Trophoblast cell (in vitro differentiated cells and primary cell): Measurements from ENCODE around the gene ITFG1. TPM values are rescaled to one million over a fixed set of nuclear protein-coding genes. Genes with fewer than 3 reads are reported as not detected.

Experiments used
- DNase-seq, 2 donors: peaks; one replicate each; pipeline ENCODE4 v3.0.0-alpha.2; 2016
- H2AFZ ChIP-seq: 2 replicates; pipeline ENCODE4 v1.6.1; 2013; ENCODE audit warnings: low read length, moderate library complexity, mild to moderate bottlenecking; ENCODE audit not compliant: insufficient read depth, poor library complexity
- H2AK5ac ChIP-seq: 2 replicates; pipeline ENCODE4 v1.6.1; 2013; ENCODE audit warnings: mild to moderate bottlenecking, low read length
- H2BK120ac ChIP-seq: 2 replicates; pipeline ENCODE4 v1.6.1; 2013; ENCODE audit warnings: low read length, mild to moderate bottlenecking, moderate library complexity; ENCODE audit not compliant: insufficient read depth, poor library complexity
- H2BK12ac ChIP-seq: 2 replicates; pipeline ENCODE4 v1.6.1; 2013; ENCODE audit warnings: mild to moderate bottlenecking, low read length, moderate library complexity
- H2BK5ac ChIP-seq: 2 replicates; pipeline ENCODE4 v1.6.1; 2013; ENCODE audit warnings: low read length, low read depth, moderate library complexity, mild to moderate bottlenecking; ENCODE audit not compliant: poor library complexity
- H3K14ac ChIP-seq: 2 replicates; pipeline ENCODE4 v1.6.1; 2013; ENCODE audit warnings: mild to moderate bottlenecking, low read length
- H3K18ac ChIP-seq: 2 replicates; pipeline ENCODE4 v1.6.1; 2013; ENCODE audit warnings: mild to moderate bottlenecking, low read length
- H3K23ac ChIP-seq: 2 replicates; pipeline ENCODE4 v1.6.1; 2013; ENCODE audit warnings: low read length
- H3K27ac ChIP-seq: 2 replicates; pipeline ENCODE4 v1.5.1; 2013; ENCODE audit warnings: low read depth, mild to moderate bottlenecking, inconsistent platforms, low read length, moderate library complexity
- H3K27me3 ChIP-seq: 2 replicates; pipeline ENCODE4 v1.6.1; 2013; ENCODE audit warnings: inconsistent platforms, mild to moderate bottlenecking, low read length, moderate library complexity; ENCODE audit not compliant: insufficient read depth
- H3K36me3 ChIP-seq, 2 experiments: 1 replicate in 1 of 2; 2 replicates in 1 of 2; pipeline ENCODE4 v1.6.1; 2013; ENCODE audit warnings: low read length in 2 of 2, mild to moderate bottlenecking in 2 of 2, moderate library complexity in 1 of 2; ENCODE audit not compliant: insufficient read depth in 2 of 2, control insufficient read depth in 1 of 2
- H3K4ac ChIP-seq: 2 replicates; pipeline ENCODE4 v1.6.1; 2013; ENCODE audit warnings: low read depth, mild to moderate bottlenecking, low read length, moderate library complexity
- H3K4me1 ChIP-seq, 2 experiments: 1 replicate in 1 of 2; 2 replicates in 1 of 2; pipeline ENCODE4 v1.6.1; 2013; ENCODE audit warnings: low read length in 2 of 2, mild to moderate bottlenecking in 2 of 2, moderate library complexity in 1 of 2; ENCODE audit not compliant: insufficient read depth in 2 of 2, control insufficient read depth in 1 of 2
- H3K4me2 ChIP-seq: 2 replicates; pipeline ENCODE4 v1.6.1; 2013; ENCODE audit warnings: inconsistent platforms, mild to moderate bottlenecking, low read length, moderate library complexity
- H3K4me3 ChIP-seq: 2 replicates; pipeline ENCODE4 v1.5.1; 2013; ENCODE audit warnings: mild to moderate bottlenecking, low read depth, low read length, inconsistent platforms
- H3K79me1 ChIP-seq: one replicate; pipeline ENCODE4 v1.6.1; 2013; ENCODE audit warnings: low read length
- H3K79me2 ChIP-seq: 2 replicates; pipeline ENCODE4 v1.6.1; 2013; ENCODE audit warnings: low read length, mild to moderate bottlenecking; ENCODE audit not compliant: control insufficient read depth, insufficient read depth, poor library complexity
- H3K9ac ChIP-seq: 2 replicates; pipeline ENCODE4 v1.6.1; 2013; ENCODE audit warnings: mild to moderate bottlenecking, low read length
- H3K9me3 ChIP-seq: 2 replicates; pipeline ENCODE4 v1.6.1; 2013; ENCODE audit warnings: low read depth, mild to moderate bottlenecking, control low read depth, inconsistent platforms, low read length; ENCODE audit not compliant: insufficient read depth
- H4K12ac ChIP-seq: 2 replicates; pipeline ENCODE4 v1.6.1; 2013; ENCODE audit warnings: low read depth, mild to moderate bottlenecking, low read length, moderate library complexity
- H4K8ac ChIP-seq: 2 replicates; pipeline ENCODE4 v1.6.1; 2013; ENCODE audit warnings: low read depth, mild to moderate bottlenecking, low read length, moderate library complexity
- H4K91ac ChIP-seq: one replicate; pipeline ENCODE4 v1.6.1; 2013; ENCODE audit warnings: low read depth, mild to moderate bottlenecking, low read length, moderate library complexity
- WGBS: extraction: QIAGEN DNeasy Blood & Tissue Kit; methylation state at CpG from one replicate; pipeline ENCODE4 v1.1.7; 2013; ENCODE audit warnings: missing lambda C conversion rate; ENCODE audit not compliant: insufficient read length, insufficient coverage; ENCODE audit errors: extremely low coverage; 5-methylcytosine and 5-hydroxymethylcytosine counted together
- polyA plus RNA-seq: library from polyadenylated mRNA; stranded (reverse); fragments of 200-250 nt; gene quantifications from 2 replicates; pipeline ENCODE4 v1.2.3, GENCODE V29; 2013

The ITFG1 gene
- 66.9 and 68.4 TPM in 2 replicates for polyA plus RNA-seq

GRCh38 chr16:47460711-47461597, at the start of gene ITFG1, which contains the start of gene PHKB:
ITFG1 (minus strand) TSS chr16:47461063; CDS start chr16:47461045, 18 bp downstream.
PHKB (plus strand) TSS chr16:47461331; CDS start chr16:47461351, 20 bp downstream.
- peaks cover 12% of the 10 kb centered on the region for H3K79me2 ChIP-seq
- peak within 1 kb of the TSS; percentile 8 for H2BK12ac ChIP-seq
- H3K4ac ChIP-seq = peak within 1 kb of the TSS; percentile 66
- H2BK120ac ChIP-seq = peak within 1 kb of the TSS; percentile 99
- H2BK5ac ChIP-seq = peak within 1 kb of the TSS; percentile 98
- peak within 1 kb of the TSS; percentile 54 for H2AK5ac ChIP-seq
- H3K79me1 ChIP-seq = peaks cover 13% of the 10 kb centered on the region
- H3K9ac ChIP-seq = peak within 1 kb of the TSS; percentile 89
- H3K18ac ChIP-seq = peak within 1 kb of the TSS; percentile 88
- peak within 1 kb of the TSS; percentile 87 for H4K12ac ChIP-seq
- H3K27me3 ChIP-seq = no peaks in the 10 kb centered on the region
- peak; percentile 90 to 92 for DNase-seq
- H4K8ac ChIP-seq = peak within 1 kb of the TSS; percentile 99
- H3K4me3 ChIP-seq = peak within 1 kb of the TSS; percentile 89
- peak within 1 kb of the TSS; percentile 66 for H3K4me2 ChIP-seq
- H3K9me3 ChIP-seq = no peaks in the 10 kb centered on the region
- peak within 1 kb of the TSS; percentile 94 for H3K14ac ChIP-seq
- peak within 1 kb of the TSS; percentile 99 for H3K27ac ChIP-seq
- WGBS = no CpG with 5 or more reads among the region's 82 CpGs
- peaks cover 5 to 10% of the 10 kb centered on the region in 2 experiments for H3K4me1 ChIP-seq
- peak within 1 kb of the TSS; percentile 95 for H4K91ac ChIP-seq
- no peak within 1 kb of the TSS for H3K23ac ChIP-seq
- H2AFZ ChIP-seq = peak within 1 kb of the TSS; percentile 92
- H3K36me3 ChIP-seq = peaks cover 2 to 3% of the 10 kb centered on the region in 2 experiments

- no peak overlapping the region for H2AFZ ChIP-seq
- peaks cover 10 to 19% of the 10 kb centered on the region in 2 experiments for H3K36me3 ChIP-seq
- no peak overlapping the region for H3K14ac ChIP-seq
- no peak overlapping the region for H3K9ac ChIP-seq
- H3K79me1 ChIP-seq = no peaks in the 10 kb centered on the region
- H3K27me3 ChIP-seq = no peaks in the 10 kb centered on the region
- no peak overlapping the region for H3K23ac ChIP-seq
- no peak overlapping the region for H2BK12ac ChIP-seq
- no peaks in the 10 kb centered on the region for H3K9me3 ChIP-seq
- H4K8ac ChIP-seq = no peak overlapping the region
- H4K12ac ChIP-seq = no peak overlapping the region
- no peak overlapping the region for H2BK5ac ChIP-seq
- no peak overlapping the region for H3K27ac ChIP-seq
- H3K4me3 ChIP-seq = no peak overlapping the region
- DNase-seq = no peak
- no CpG with 5 or more reads among the region's 1 CpG for WGBS
- no peak overlapping the region for H4K91ac ChIP-seq
- no peak overlapping the region for H2AK5ac ChIP-seq
- no peak overlapping the region for H3K4me2 ChIP-seq
- no peak overlapping the region for H3K4ac ChIP-seq
- no peaks in the 10 kb centered on the region for H3K4me1 ChIP-seq
- no peak overlapping the region for H3K18ac ChIP-seq
- no peak overlapping the region for H2BK120ac ChIP-seq
- no peaks in the 10 kb centered on the region for H3K79me2 ChIP-seq
Observed at GRCh38 chr16:47507701-47508100, 46.8 kb upstream of the ITFG1 start.

- Histone ChIP-seq H4K91ac (no peak overlapping the region), H4K12ac (no peak overlapping the region), H3K4me1 (no peaks in the 10 kb centered on the region), H3K14ac (no peak overlapping the region), H3K27me3 (no peaks in the 10 kb centered on the region), H2BK12ac (no peak overlapping the region), H3K27ac (no peak overlapping the region), H3K36me3 (peaks cover 8 to 17% of the 10 kb centered on the region in 2 experiments), H3K79me2 (no peaks in the 10 kb centered on the region), H3K9me3 (no peaks in the 10 kb centered on the region), H3K79me1 (no peaks in the 10 kb centered on the region), H3K4ac (no peak overlapping the region), H3K4me2 (no peak overlapping the region), H3K9ac (no peak overlapping the region), H2BK120ac (no peak overlapping the region), H3K23ac (no peak overlapping the region), H4K8ac (no peak overlapping the region), H3K4me3 (no peak overlapping the region), H2BK5ac (no peak overlapping the region), H3K18ac (no peak overlapping the region), H2AFZ (no peak overlapping the region), H2AK5ac (no peak overlapping the region)
- DNase-seq = no peak
- no CpG with 5 or more reads among the region's 2 CpGs for WGBS
Observed at GRCh38 chr16:47506800-47507199, 45.9 kb upstream of the ITFG1 start.

GRCh38 chr16:47504599-47504998, 43.7 kb upstream of the ITFG1 start:
- H3K9ac ChIP-seq = no peak overlapping the region
- no peaks in the 10 kb centered on the region for H3K79me2 ChIP-seq
- no peaks in the 10 kb centered on the region for H3K4me1 ChIP-seq
- H3K18ac ChIP-seq = no peak overlapping the region
- no peaks in the 10 kb centered on the region for H3K9me3 ChIP-seq
- H2AFZ ChIP-seq = no peak overlapping the region
- no peak overlapping the region for H3K4me2 ChIP-seq
- no peaks in the 10 kb centered on the region for H3K27me3 ChIP-seq
- H3K23ac ChIP-seq = no peak overlapping the region
- H3K79me1 ChIP-seq = no peaks in the 10 kb centered on the region
- WGBS = no CpG with 5 or more reads among the region's 7 CpGs
- no peak overlapping the region for H2BK120ac ChIP-seq
- peaks cover 12 to 20% of the 10 kb centered on the region in 2 experiments for H3K36me3 ChIP-seq
- H2AK5ac ChIP-seq = no peak overlapping the region
- no peak overlapping the region for H4K12ac ChIP-seq
- no peak overlapping the region for H4K91ac ChIP-seq
- no peak overlapping the region for H4K8ac ChIP-seq
- DNase-seq = no peak
- no peak overlapping the region for H3K14ac ChIP-seq
- no peak overlapping the region for H3K27ac ChIP-seq
- no peak overlapping the region for H3K4me3 ChIP-seq
- no peak overlapping the region for H2BK5ac ChIP-seq
- no peak overlapping the region for H3K4ac ChIP-seq
- H2BK12ac ChIP-seq = no peak overlapping the region
